Measurements from ENCODE around the gene LRPPRC.

Gene LRPPRC

GRCh38 chr2:43899589-43899988 lies 96.2 kb downstream of the LRPPRC start:
- Histone ChIP-seq H3K9me3 (ENCODE audit: low read length) (no peaks in the 10 kb centered on the region), H3K4me2 (ENCODE audit: low read length) (no peak overlapping the region), H3K4me3 (ENCODE audit: low read depth, low read length, poor library complexity, severe bottlenecking) (no peak overlapping the region), H3K27ac (ENCODE audit: low read depth, low read length, poor library complexity, severe bottlenecking) (no peak overlapping the region), H3F3A (ENCODE audit: insufficient read depth, low read length) (no peaks in the 10 kb centered on the region), H3K36me3 (ENCODE audit: insufficient read depth, low read length) (peaks cover 85% of the 10 kb centered on the region), H3K79me2 (ENCODE audit: insufficient read depth, low read length) (no peaks in the 10 kb centered on the region), H3K4me1 (ENCODE audit: insufficient read depth, low read length, severe bottlenecking) (no peaks in the 10 kb centered on the region), H3K27me3 (ENCODE audit: insufficient read depth, low read length) (no peaks in the 10 kb centered on the region), H2AFZ (ENCODE audit: low read length) (no peak overlapping the region), H3K9me2 (ENCODE audit: low read depth, low read length) (no peaks in the 10 kb centered on the region), H3K9ac (ENCODE audit: low read length) (no peak overlapping the region), H4K20me1 (ENCODE audit: insufficient read depth, low read length) (no peaks in the 10 kb centered on the region)
- TF ChIP-seq, protein P1, sequence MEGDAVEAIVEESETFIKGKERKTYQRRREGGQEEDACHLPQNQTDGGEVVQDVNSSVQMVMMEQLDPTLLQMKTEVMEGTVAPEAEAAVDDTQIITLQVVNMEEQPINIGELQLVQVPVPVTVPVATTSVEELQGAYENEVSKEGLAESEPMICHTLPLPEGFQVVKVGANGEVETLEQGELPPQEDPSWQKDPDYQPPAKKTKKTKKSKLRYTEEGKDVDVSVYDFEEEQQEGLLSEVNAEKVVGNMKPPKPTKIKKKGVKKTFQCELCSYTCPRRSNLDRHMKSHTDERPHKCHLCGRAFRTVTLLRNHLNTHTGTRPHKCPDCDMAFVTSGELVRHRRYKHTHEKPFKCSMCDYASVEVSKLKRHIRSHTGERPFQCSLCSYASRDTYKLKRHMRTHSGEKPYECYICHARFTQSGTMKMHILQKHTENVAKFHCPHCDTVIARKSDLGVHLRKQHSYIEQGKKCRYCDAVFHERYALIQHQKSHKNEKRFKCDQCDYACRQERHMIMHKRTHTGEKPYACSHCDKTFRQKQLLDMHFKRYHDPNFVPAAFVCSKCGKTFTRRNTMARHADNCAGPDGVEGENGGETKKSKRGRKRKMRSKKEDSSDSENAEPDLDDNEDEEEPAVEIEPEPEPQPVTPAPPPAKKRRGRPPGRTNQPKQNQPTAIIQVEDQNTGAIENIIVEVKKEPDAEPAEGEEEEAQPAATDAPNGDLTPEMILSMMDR (IDR thresholded peaks at IDR 0.05; ENCODE audit: low read length), result no peak
- TF ChIP-seq EZH2 (IDR thresholded peaks at IDR 0.05; ENCODE audit: borderline replicate concordance, low read length), result no peak

GRCh38 chr2:43898838-43899346 lies 96.9 kb downstream of the LRPPRC start:
- Histone ChIP-seq H3F3A (ENCODE audit: insufficient read depth, low read length) (no peaks in the 10 kb centered on the region), H3K4me2 (ENCODE audit: low read length) (no peak overlapping the region), H3K4me1 (ENCODE audit: insufficient read depth, low read length, severe bottlenecking) (no peaks in the 10 kb centered on the region), H4K20me1 (ENCODE audit: insufficient read depth, low read length) (no peaks in the 10 kb centered on the region), H3K79me2 (ENCODE audit: insufficient read depth, low read length) (no peaks in the 10 kb centered on the region), H3K9ac (ENCODE audit: low read length) (no peak overlapping the region), H3K27ac (ENCODE audit: low read depth, low read length, poor library complexity, severe bottlenecking) (no peak overlapping the region), H3K36me3 (ENCODE audit: insufficient read depth, low read length) (peaks cover 86% of the 10 kb centered on the region), H3K9me2 (ENCODE audit: low read depth, low read length) (no peaks in the 10 kb centered on the region), H3K4me3 (ENCODE audit: low read depth, low read length, poor library complexity, severe bottlenecking) (no peak overlapping the region), H2AFZ (ENCODE audit: low read length) (no peak overlapping the region), H3K9me3 (ENCODE audit: low read length) (no peaks in the 10 kb centered on the region), H3K27me3 (ENCODE audit: insufficient read depth, low read length) (no peaks in the 10 kb centered on the region)
- TF ChIP-seq, protein P1 (IDR thresholded peaks at IDR 0.05; ENCODE audit: low read length), result no peak
- no peak for TF ChIP-seq EZH2 (IDR thresholded peaks at IDR 0.05; ENCODE audit: borderline replicate concordance, low read length)

DNA sequence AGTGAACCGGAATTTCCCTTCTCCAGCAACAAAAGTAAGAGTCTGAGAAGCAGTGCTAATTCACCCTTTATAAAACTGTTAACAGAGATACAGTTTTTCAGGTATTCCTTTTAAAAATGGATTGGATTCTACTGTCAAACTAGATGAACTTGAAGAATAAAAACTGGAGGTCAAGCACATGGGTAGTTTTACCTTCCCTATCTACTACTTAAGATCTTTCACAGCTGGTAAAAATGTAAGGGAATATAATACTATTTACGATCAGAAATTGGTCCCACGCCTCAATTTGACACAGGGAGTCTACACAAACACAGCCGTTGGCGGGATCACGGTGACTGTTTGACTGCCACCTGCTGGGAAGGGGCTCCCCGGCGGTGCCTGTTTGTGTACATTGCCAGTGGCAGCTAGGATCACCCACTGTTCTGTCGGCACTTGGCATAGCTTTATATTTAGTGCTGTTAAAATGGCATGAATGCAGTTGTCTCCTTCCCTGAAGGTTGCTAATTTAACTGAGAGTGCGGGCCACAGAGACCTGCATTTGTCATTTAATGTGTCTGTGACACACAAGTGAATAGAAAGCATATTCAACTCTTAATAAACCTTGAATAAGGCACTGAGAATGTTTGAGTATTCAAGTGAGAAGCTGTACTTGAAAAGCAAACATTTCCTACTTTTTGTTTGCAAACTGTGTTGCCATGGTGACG lies 97.5 kb downstream of the LRPPRC start:
- no peak overlapping the region for H3K9ac ChIP-seq (ENCODE audit: low read length)
- H4K20me1 ChIP-seq (ENCODE audit: insufficient read depth, low read length), result no peaks in the 10 kb centered on the region
- peaks cover 91% of the 10 kb centered on the region for H3K36me3 ChIP-seq (ENCODE audit: insufficient read depth, low read length)
- H3K9me3 ChIP-seq (ENCODE audit: low read length), result no peaks in the 10 kb centered on the region
- H3K4me1 ChIP-seq (ENCODE audit: insufficient read depth, low read length, severe bottlenecking), result no peaks in the 10 kb centered on the region
- H3K27ac ChIP-seq (ENCODE audit: low read depth, low read length, poor library complexity, severe bottlenecking), result no peak overlapping the region
- H3F3A ChIP-seq (ENCODE audit: insufficient read depth, low read length), result no peaks in the 10 kb centered on the region
- H3K79me2 ChIP-seq (ENCODE audit: insufficient read depth, low read length), result no peaks in the 10 kb centered on the region
- no peak for TF ChIP-seq EZH2 (IDR thresholded peaks at IDR 0.05; ENCODE audit: borderline replicate concordance, low read length)
- TF ChIP-seq, protein P1 (IDR thresholded peaks at IDR 0.05; ENCODE audit: low read length), result no peak
- no peaks in the 10 kb centered on the region for H3K9me2 ChIP-seq (ENCODE audit: low read depth, low read length)
- no peak overlapping the region for H2AFZ ChIP-seq (ENCODE audit: low read length)
- no peaks in the 10 kb centered on the region for H3K27me3 ChIP-seq (ENCODE audit: insufficient read depth, low read length)
- no peak overlapping the region for H3K4me2 ChIP-seq (ENCODE audit: low read length)
- no peak overlapping the region for H3K4me3 ChIP-seq (ENCODE audit: low read depth, low read length, poor library complexity, severe bottlenecking)

Data from OCI-LY1 (cell line).